Liver (tissue), 3 donors: ENCODE data around the gene MROH2B.

ENCODE experiments used
- GABPA ChIP-seq, 2 donors: IDR thresholded peaks in 1 of 2; conservative IDR thresholded peaks in 1 of 2; 2 replicates each; pipeline ENCODE4 v1.6.1; 2016; ENCODE audit warnings: antibody characterized with exemption in 2 of 2, mild to moderate bottlenecking in 1 of 2, moderate library complexity in 1 of 2
- JUND ChIP-seq, 2 donors: IDR thresholded peaks; 2 replicates each; pipeline ENCODE4 v1.6.1; 2016; ENCODE audit warnings: antibody characterized with exemption in 2 of 2
- RAD21 ChIP-seq, 2 donors: IDR thresholded peaks; 2 replicates each; pipeline ENCODE4 v1.6.1; 2016; ENCODE audit warnings: antibody characterized with exemption in 2 of 2, mild to moderate bottlenecking in 2 of 2
- SP1 ChIP-seq: IDR thresholded peaks from 2 replicates; pipeline ENCODE4 v1.6.1; 2018; ENCODE audit warnings: antibody characterized with exemption, mild to moderate bottlenecking
- TAF1 ChIP-seq: conservative IDR thresholded peaks from 2 replicates; pipeline ENCODE4 v1.6.1; 2016; ENCODE audit warnings: antibody characterized with exemption, mild to moderate bottlenecking
- TF ChIP-seq, protein P1 (sequence below): IDR thresholded peaks from 2 replicates; pipeline ENCODE4 v1.6.1; 2016; ENCODE audit warnings: antibody characterized with exemption, mild to moderate bottlenecking
- TF ChIP-seq, protein P2 (sequence below): IDR thresholded peaks from 2 replicates; pipeline ENCODE4 v1.6.1; 2016; ENCODE audit warnings: antibody characterized with exemption
- TF ChIP-seq, protein P3 (sequence below): fragments of 150-350 bp; IDR thresholded peaks from 2 replicates; pipeline ENCODE4 v1.5.1; 2017; ENCODE audit warnings: improper control_type of control experiment, low read depth, low read length; ENCODE audit not compliant: missing input control
- donor health status: healthy.
- donor health status: healthy.

DNA sequence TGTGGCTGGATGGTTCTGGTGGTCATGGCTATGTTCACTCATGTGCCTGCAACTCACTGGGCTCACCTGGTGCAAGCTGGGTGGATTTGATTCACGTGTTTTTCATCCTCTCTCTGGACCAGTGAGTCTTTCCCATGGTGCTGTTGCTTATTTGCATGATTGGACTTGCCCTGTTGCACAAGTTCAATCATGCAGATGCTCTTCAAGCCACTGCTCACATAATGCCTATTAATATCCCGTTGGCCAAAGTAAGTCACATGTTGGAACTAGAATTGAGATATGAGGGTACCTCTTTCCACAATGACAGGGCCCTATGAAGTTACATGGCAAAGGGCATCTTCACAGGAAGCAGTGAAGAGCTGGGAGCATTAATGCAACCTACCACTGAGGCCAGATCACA lies 26.5 kb upstream of the MROH2B start:
- TF ChIP-seq JUND (IDR thresholded peaks at IDR 0.05) (no peak), RAD21 (IDR thresholded peaks at IDR 0.05) (no peak), TAF1 (no peak), SP1 (no peak), GABPA (IDR thresholded peaks at IDR 0.05 in 1 of 2, conservative IDR thresholded peaks at IDR 0.05 in 1 of 2) (no peak)
- TF ChIP-seq, protein P1, sequence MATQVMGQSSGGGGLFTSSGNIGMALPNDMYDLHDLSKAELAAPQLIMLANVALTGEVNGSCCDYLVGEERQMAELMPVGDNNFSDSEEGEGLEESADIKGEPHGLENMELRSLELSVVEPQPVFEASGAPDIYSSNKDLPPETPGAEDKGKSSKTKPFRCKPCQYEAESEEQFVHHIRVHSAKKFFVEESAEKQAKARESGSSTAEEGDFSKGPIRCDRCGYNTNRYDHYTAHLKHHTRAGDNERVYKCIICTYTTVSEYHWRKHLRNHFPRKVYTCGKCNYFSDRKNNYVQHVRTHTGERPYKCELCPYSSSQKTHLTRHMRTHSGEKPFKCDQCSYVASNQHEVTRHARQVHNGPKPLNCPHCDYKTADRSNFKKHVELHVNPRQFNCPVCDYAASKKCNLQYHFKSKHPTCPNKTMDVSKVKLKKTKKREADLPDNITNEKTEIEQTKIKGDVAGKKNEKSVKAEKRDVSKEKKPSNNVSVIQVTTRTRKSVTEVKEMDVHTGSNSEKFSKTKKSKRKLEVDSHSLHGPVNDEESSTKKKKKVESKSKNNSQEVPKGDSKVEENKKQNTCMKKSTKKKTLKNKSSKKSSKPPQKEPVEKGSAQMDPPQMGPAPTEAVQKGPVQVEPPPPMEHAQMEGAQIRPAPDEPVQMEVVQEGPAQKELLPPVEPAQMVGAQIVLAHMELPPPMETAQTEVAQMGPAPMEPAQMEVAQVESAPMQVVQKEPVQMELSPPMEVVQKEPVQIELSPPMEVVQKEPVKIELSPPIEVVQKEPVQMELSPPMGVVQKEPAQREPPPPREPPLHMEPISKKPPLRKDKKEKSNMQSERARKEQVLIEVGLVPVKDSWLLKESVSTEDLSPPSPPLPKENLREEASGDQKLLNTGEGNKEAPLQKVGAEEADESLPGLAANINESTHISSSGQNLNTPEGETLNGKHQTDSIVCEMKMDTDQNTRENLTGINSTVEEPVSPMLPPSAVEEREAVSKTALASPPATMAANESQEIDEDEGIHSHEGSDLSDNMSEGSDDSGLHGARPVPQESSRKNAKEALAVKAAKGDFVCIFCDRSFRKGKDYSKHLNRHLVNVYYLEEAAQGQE: no peak
- TF ChIP-seq, protein P2, sequence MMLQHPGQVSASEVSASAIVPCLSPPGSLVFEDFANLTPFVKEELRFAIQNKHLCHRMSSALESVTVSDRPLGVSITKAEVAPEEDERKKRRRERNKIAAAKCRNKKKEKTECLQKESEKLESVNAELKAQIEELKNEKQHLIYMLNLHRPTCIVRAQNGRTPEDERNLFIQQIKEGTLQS: no peak
- TF ChIP-seq, protein P3, sequence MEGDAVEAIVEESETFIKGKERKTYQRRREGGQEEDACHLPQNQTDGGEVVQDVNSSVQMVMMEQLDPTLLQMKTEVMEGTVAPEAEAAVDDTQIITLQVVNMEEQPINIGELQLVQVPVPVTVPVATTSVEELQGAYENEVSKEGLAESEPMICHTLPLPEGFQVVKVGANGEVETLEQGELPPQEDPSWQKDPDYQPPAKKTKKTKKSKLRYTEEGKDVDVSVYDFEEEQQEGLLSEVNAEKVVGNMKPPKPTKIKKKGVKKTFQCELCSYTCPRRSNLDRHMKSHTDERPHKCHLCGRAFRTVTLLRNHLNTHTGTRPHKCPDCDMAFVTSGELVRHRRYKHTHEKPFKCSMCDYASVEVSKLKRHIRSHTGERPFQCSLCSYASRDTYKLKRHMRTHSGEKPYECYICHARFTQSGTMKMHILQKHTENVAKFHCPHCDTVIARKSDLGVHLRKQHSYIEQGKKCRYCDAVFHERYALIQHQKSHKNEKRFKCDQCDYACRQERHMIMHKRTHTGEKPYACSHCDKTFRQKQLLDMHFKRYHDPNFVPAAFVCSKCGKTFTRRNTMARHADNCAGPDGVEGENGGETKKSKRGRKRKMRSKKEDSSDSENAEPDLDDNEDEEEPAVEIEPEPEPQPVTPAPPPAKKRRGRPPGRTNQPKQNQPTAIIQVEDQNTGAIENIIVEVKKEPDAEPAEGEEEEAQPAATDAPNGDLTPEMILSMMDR: no peak
